ENCODE results near the gene EPG5.

DNA sequence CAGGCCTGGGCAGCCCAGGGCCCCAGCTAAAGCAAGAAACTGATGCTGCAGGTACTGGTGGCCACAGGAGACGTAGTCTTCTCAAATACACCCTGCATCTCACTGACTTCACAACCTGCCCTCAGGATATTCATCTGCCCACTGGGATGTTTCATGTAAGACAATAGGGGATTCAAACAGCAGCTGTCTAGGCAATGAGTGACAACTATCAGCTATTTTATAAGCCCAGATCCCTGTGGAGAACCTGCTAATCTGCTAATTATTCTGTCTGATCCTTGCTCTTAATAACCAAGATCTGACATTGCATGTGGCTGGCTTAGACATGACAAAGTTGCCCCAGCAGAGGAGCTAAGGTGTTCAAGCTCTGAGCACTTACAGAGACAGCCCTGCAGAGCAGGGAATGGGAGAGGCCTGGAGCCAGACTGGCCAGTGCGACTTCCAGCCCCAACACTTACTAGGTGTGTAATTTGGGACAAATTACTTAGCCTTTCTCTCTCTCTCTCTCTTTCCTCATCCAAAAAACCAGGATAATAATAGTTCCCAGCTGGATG lies 113.0 kb downstream of the EPG5 start:
- TF ChIP-seq POLR2AphosphoS5 (IDR thresholded peaks at IDR 0.05) (no peak), EZH2 (IDR thresholded peaks at IDR 0.05; ENCODE audit: borderline replicate concordance, insufficient read depth, low read length, poor library complexity, severe bottlenecking) (no peak), RAD21 (conservative IDR thresholded peaks at IDR 0.05) (no peak), MXI1 (conservative IDR thresholded peaks at IDR 0.05; ENCODE audit: poor library complexity, severe bottlenecking) (no peak)
- TF ChIP-seq, protein P1, sequence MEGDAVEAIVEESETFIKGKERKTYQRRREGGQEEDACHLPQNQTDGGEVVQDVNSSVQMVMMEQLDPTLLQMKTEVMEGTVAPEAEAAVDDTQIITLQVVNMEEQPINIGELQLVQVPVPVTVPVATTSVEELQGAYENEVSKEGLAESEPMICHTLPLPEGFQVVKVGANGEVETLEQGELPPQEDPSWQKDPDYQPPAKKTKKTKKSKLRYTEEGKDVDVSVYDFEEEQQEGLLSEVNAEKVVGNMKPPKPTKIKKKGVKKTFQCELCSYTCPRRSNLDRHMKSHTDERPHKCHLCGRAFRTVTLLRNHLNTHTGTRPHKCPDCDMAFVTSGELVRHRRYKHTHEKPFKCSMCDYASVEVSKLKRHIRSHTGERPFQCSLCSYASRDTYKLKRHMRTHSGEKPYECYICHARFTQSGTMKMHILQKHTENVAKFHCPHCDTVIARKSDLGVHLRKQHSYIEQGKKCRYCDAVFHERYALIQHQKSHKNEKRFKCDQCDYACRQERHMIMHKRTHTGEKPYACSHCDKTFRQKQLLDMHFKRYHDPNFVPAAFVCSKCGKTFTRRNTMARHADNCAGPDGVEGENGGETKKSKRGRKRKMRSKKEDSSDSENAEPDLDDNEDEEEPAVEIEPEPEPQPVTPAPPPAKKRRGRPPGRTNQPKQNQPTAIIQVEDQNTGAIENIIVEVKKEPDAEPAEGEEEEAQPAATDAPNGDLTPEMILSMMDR (IDR thresholded peaks at IDR 0.05; ENCODE audit: poor library complexity, severe bottlenecking) = no peak
- TF ChIP-seq, protein P2, sequence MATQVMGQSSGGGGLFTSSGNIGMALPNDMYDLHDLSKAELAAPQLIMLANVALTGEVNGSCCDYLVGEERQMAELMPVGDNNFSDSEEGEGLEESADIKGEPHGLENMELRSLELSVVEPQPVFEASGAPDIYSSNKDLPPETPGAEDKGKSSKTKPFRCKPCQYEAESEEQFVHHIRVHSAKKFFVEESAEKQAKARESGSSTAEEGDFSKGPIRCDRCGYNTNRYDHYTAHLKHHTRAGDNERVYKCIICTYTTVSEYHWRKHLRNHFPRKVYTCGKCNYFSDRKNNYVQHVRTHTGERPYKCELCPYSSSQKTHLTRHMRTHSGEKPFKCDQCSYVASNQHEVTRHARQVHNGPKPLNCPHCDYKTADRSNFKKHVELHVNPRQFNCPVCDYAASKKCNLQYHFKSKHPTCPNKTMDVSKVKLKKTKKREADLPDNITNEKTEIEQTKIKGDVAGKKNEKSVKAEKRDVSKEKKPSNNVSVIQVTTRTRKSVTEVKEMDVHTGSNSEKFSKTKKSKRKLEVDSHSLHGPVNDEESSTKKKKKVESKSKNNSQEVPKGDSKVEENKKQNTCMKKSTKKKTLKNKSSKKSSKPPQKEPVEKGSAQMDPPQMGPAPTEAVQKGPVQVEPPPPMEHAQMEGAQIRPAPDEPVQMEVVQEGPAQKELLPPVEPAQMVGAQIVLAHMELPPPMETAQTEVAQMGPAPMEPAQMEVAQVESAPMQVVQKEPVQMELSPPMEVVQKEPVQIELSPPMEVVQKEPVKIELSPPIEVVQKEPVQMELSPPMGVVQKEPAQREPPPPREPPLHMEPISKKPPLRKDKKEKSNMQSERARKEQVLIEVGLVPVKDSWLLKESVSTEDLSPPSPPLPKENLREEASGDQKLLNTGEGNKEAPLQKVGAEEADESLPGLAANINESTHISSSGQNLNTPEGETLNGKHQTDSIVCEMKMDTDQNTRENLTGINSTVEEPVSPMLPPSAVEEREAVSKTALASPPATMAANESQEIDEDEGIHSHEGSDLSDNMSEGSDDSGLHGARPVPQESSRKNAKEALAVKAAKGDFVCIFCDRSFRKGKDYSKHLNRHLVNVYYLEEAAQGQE (IDR thresholded peaks at IDR 0.05; ENCODE audit: borderline replicate concordance) = no peak
